Activated CD4-positive, alpha-beta T cell treated with anti-CD3 and anti-CD28 coated beads for 4 hours (primary cell): ENCODE data around the gene MAP2K2.
"Not testable (repeated sequence)": the region's sequence is repeated elsewhere in the genome, so short reads cannot be mapped to it uniquely, and the experiment has no call there.

ENCODE experiments used
- DNase-seq, 2 donors: peaks; one replicate each; pipeline ENCODE4 v3.0.0-alpha.2; 2020

The MAP2K2 gene

GRCh38 chr19:4123615-4124568, at the start of gene MAP2K2:
Gene MAP2K2, minus strand, starts transcription at chr19:4124122. Its CDS starts 247 bp downstream, at chr19:4123875.
- peak; percentile 96 to 97 for DNase-seq

- peak; percentile 55 to 57 for DNase-seq
Observed at GRCh38 chr19:4172861-4173473, 49.0 kb upstream of the MAP2K2 start.

- DNase-seq, result no peak
Observed at GRCh38 chr19:4171676-4172075, 47.8 kb upstream of the MAP2K2 start.

- no peak for DNase-seq
Observed at GRCh38 chr19:4164262-4164661, 40.3 kb upstream of the MAP2K2 start.

DNA sequence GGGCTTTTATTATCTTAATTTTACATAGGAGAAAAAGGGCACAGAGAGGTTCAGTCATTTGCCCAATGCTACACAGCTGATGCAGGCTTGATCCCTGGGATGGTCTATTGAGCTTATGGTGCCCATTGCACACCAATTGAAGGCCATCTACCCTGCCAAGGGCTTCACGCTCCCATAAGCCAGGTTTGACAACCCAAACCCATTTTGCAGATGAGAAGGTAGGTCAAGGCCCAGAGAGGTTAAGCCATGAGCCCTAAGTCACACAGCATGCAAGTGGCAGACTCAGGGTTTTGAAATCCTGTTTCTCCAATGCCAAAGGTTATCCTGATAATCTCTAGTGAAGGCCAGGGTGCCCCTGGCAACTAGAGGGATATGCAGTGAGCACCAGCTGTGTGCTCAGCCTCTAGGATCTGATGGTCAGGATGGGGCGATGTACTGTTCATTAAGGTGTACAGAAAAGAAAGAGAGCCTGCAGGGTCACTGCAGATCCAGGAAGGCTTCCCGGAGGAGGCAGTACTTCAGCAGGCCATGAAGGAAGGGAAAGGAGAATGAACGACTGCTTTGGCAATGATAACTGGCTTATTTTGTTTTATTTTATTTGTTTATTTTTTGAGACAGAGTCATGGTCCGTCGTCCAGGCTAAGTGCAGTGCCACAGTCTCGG, 37.6 kb upstream of the MAP2K2 start:
- no peak for DNase-seq

- not testable (repeated sequence) for DNase-seq
Observed at GRCh38 chr19:4157971-4158370, 34.0 kb upstream of the MAP2K2 start.

DNA sequence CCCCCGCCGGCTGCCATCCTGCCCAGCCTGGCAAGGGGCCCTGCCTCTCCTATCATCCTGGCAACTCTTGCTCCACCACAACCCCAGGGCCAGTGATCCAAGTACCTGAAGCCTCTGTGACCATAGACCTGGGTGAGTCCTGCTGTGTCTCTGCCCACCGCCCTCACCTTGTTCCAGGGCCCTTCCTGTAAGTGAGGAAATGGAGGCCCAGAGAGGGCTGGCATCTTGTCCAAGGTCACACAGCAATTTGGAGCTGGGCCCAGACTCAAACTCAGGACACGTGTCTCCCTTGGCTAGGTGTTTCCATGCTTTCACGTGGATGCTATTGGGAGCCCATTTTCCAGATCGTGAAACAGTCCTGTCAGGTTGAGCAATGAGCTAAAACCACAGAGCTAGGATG, 33.2 kb upstream of the MAP2K2 start:
- no peak for DNase-seq

- DNase-seq, result no peak
Observed at GRCh38 chr19:4154571-4155312, 30.8 kb upstream of the MAP2K2 start.

GRCh38 chr19:4152241-4152998, 28.5 kb upstream of the MAP2K2 start:
- no peak for DNase-seq

- DNase-seq, result no peak
Observed at GRCh38 chr19:4151623-4152022, 27.7 kb upstream of the MAP2K2 start.

DNA sequence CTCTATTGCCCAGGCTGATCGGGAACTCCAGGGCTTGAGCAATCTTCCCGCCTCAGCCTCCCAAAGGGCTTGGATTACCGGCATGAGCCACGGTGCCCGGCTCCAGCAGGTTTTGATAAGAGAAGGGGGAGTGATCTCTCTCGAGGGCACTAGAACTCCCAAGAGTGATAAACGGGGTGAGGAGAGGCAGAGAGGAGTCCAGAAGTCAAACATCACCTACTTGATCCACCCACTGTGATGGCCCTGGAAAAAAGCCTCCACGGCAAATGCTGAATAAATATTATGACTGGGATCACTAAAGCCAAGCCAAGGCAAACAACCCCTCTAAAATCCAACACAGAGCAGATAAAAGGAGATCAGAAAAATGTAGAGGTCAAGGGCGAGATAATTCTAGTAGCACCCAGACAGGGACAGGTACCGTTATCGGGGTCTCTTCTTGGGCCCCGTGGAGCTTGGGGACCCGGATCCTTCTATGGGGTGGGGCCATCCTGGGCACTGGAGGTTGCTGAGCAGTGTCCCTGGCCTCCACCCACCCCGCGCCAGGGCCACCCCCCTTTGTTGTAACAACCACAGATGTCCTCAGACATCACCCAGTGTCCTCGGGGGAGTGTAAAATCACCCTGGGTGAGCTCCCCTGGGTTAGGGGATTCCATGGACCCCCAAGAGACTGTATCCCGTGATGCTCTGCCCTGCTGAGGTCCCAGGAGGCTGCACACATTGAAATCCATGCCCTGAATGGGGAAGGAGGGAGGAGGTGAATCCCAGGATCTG, 25.8 kb upstream of the MAP2K2 start:
- DNase-seq, result no peak

GRCh38 chr19:4144666-4145249, 20.8 kb upstream of the MAP2K2 start:
- no peak for DNase-seq

DNA sequence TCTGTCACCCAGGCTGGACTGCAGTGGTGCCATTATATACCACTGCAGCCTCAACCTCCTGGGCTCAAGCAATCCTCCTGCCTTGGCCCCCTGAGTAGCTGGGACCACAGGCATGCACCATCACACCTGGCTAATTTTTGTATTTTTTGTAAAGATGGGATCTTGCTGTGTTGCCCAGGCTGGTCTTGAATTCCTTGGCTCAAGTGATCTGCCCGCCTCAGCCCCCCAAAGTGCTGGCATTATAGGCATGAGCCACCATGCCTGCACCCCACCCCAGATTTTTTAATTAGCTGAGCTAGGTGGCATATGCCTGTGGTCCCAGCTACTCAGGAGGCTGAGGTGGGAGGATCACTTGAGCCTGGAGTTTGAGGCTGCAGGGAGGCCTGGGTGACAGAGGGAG, 19.0 kb upstream of the MAP2K2 start:
- not testable (repeated sequence) for DNase-seq

GRCh38 chr19:4140237-4140711, 16.4 kb upstream of the MAP2K2 start:
- DNase-seq, result peak in 1 of 2 donors; percentile 17

DNA sequence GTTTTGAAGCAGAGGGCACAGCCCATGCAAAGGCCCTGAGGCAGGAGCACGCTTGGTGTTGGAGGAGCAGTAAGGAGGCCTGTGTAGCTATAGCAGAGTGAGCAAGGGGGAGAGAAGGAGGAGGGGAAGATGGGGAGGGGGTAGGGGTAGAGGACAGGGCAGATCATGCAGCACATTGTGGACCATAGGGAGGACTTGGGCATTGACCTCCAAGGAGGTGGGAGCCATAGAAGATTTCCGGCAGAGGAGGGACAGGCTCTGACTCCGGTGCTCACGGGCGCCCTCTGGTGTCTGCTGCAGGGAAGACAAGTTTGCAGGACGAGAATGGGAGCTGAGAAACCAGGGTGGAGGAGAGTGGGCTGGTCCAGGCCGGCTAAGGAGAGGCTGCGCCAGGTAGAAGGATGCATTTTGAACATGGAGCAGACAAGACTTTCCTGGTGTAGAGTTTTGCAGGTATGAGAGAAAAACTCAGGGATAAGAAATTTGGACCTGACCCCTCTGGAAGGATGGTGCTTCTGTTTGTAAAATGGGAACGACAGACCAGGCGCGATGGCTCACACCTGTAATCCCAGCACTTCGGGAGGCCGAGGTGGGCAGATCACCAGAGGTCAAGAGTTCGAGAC, 15.8 kb upstream of the MAP2K2 start:
- peak; percentile 78 to 93 for DNase-seq

- no peak for DNase-seq
Observed at GRCh38 chr19:4138445-4138844, 14.5 kb upstream of the MAP2K2 start.

DNA sequence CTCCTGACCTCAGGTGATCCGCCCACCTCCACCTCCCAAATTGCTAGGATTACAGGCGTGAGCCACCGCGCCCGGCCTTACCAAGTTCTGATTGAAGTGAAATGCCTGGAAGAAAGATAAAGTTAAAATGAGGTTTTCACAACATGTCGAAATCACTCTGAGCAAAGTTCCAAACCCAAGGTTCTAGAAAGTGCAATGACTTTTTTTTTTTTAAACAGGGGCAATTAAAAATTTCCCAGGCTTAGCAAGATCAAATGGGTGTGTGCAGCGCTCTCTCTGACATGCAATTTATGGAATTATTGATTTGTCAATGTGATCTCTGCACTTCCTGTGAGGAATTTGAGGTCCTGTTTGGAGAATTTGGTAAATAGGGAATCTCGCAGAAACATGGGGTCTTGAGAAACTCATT, 12.8 kb upstream of the MAP2K2 start:
- DNase-seq, result no peak

DNA sequence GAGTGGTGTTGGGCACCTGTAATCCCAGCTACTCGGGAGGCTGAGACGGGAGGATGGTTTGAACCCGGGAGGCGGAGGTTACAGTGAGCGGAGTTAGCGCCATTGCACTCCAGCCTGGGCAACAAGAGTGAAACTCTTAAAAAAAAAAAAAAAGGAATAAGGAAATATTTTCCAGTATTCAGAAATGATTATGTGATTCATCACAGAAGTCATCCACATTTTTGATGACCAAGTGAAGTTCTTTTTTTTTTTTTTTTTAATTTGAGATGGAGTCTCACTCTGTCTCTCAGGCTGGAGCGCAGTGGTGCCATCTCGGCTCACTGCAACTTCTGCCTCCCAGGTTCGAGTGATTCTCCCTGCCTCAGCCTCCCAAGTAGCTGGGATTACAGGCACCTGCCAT, 11.5 kb upstream of the MAP2K2 start:
- DNase-seq, result not testable (repeated sequence)

DNA sequence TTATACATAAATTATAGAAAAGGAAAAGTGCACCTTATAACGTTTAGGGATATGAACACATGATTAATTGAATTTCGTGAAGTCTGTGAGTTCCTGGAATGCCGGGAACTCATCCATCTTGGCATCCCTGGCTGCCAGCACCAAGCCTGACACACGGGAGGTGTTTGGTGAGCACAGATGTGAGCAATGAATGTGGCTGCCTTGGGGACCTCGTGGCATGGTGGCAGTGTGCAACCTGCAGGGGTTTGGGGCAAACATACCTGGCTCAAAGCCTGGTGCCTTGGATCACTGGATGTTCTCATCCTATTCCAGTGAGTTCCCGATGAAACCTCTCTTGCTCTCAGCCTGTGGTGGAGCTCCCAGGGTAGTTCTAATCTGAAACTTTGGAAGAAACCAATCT, 10.4 kb upstream of the MAP2K2 start:
- no peak for DNase-seq

- DNase-seq, result no peak
Observed at GRCh38 chr19:4130744-4131438, 7.0 kb upstream of the MAP2K2 start.
